ENCODE data around the gene ARFGAP2. TPM values are rescaled to one million over a fixed set of nuclear protein-coding genes. Genes with fewer than 3 reads are reported as not detected.

The ARFGAP2 gene
- total RNA-seq, 1 experiment from 2014 or later, result 81.8 TPM

Other genes with a start within 250 kb of the ARFGAP2 start
- gene CSTPP1, start 240.1 kb downstream of the ARFGAP2 start, total RNA-seq (2014; rRNA removed; shearing (Covaris generic)), result 19.7 and 22.8 TPM in 2 replicates
- 11.3 and 16.4 TPM in 2 replicates for gene PACSIN3, start 9.6 kb upstream of the ARFGAP2 start, total RNA-seq (2014; rRNA removed; shearing (Covaris generic))
- gene DDB2, start 38.1 kb upstream of the ARFGAP2 start, total RNA-seq (2014; rRNA removed; shearing (Covaris generic)), result 41.4 and 43.0 TPM in 2 replicates
- 21.6 and 24.0 TPM in 2 replicates for gene ACP2, start 71.9 kb upstream of the ARFGAP2 start, total RNA-seq (2014; rRNA removed; shearing (Covaris generic))
- 15.7 and 16.1 TPM in 2 replicates for gene NR1H3, start 81.1 kb upstream of the ARFGAP2 start, total RNA-seq (2014; rRNA removed; shearing (Covaris generic))
- gene MADD, start 93.3 kb upstream of the ARFGAP2 start, total RNA-seq (2014; rRNA removed; shearing (Covaris generic)), result 8.9 and 17.2 TPM in 2 replicates
- gene MYBPC3, start 175.8 kb upstream of the ARFGAP2 start, total RNA-seq (2014; rRNA removed; shearing (Covaris generic)), result not detected in 2 replicates
- gene SPI1, start 201.7 kb upstream of the ARFGAP2 start, total RNA-seq (2014; rRNA removed; shearing (Covaris generic)), result not detected in 2 replicates
- 8.5 and 9.1 TPM in 2 replicates for gene SLC39A13, start 231.7 kb upstream of the ARFGAP2 start, total RNA-seq (2014; rRNA removed; shearing (Covaris generic))
- 195 and 221 TPM in 2 replicates for gene PSMC3, start 249.6 kb upstream of the ARFGAP2 start, total RNA-seq (2014; rRNA removed; shearing (Covaris generic))